Karpas-422 (cell line): ENCODE data around the gene DISP3. TPM values are rescaled to one million over a fixed set of nuclear protein-coding genes. Genes with fewer than 3 reads are reported as not detected.

Source experiments
- DNase-seq: peaks from one replicate; pipeline ENCODE4 v3.0.0-alpha.2; 2015
- H2AFZ ChIP-seq: fragments of 200-600 bp; sonication (generic); 2 replicates; pipeline ENCODE4 v1.6.1; 2014; ENCODE audit warnings: antibody characterized with exemption, low read length, mixed read lengths
- H3K27ac ChIP-seq: fragments of 200-600 bp; sonication (generic); 2 replicates; pipeline ENCODE4 v1.5.1; 2014; ENCODE audit warnings: mild to moderate bottlenecking, low read length, moderate library complexity
- H3K27me3 ChIP-seq: fragments of 200-600 bp; sonication (generic); 2 replicates; pipeline ENCODE4 v1.6.1; 2014; ENCODE audit warnings: low read length, mixed read lengths
- H3K36me3 ChIP-seq: fragments of 200-600 bp; sonication (generic); 2 replicates; pipeline ENCODE4 v1.6.1; 2014; ENCODE audit warnings: low read length, mixed read lengths; ENCODE audit not compliant: insufficient read depth
- H3K4me1 ChIP-seq: fragments of 200-600 bp; sonication (generic); 2 replicates; pipeline ENCODE4 v1.6.1; 2014; ENCODE audit warnings: mild to moderate bottlenecking, low read length, mixed read lengths
- H3K4me2 ChIP-seq: fragments of 200-600 bp; sonication (generic); 2 replicates; pipeline ENCODE4 v1.6.1; 2014; ENCODE audit warnings: low read length, low read depth, mild to moderate bottlenecking; ENCODE audit not compliant: poor library complexity, severe bottlenecking
- H3K4me3 ChIP-seq: fragments of 200-600 bp; sonication (generic); 2 replicates; pipeline ENCODE4 v1.5.1; 2014; ENCODE audit warnings: mild to moderate bottlenecking, antibody characterized with exemption, low read length, mixed read lengths
- H3K79me2 ChIP-seq: fragments of 200-600 bp; sonication (generic); 2 replicates; pipeline ENCODE4 v1.6.1; 2014; ENCODE audit warnings: mild to moderate bottlenecking, low read length, mixed read lengths
- H3K9ac ChIP-seq: fragments of 200-600 bp; sonication (generic); 2 replicates; pipeline ENCODE4 v1.6.0; 2014; ENCODE audit warnings: low read length
- H3K9me2 ChIP-seq: fragments of 200-600 bp; sonication (generic), shearing (Covaris generic); replicated peaks from 2 replicates; pipeline ENCODE4 v1.6.0; 2014; ENCODE audit warnings: mild to moderate bottlenecking, low read length, moderate library complexity; ENCODE audit not compliant: insufficient read depth
- H3K9me3 ChIP-seq: fragments of 300-700, 200-600 bp; sonication (generic); 2 replicates; pipeline ENCODE4 v1.6.1; 2014; ENCODE audit warnings: low read length, mixed read lengths
- H4K20me1 ChIP-seq: fragments of 200-600 bp; sonication (generic); 2 replicates; pipeline ENCODE4 v1.6.1; 2014; ENCODE audit warnings: mild to moderate bottlenecking, antibody characterized with exemption, low read length, low read depth; ENCODE audit not compliant: insufficient read depth
- total RNA-seq: library from RNA; depleted of rRNA; stranded (reverse); fragments of >200 nt; shearing (Covaris generic); gene quantifications from 2 replicates; pipeline ENCODE4 v1.2.3, GENCODE V29; 2014; ENCODE audit warnings: low replicate concordance

DISP3 gene
- total RNA-seq, 1 experiment from 2014 or later, result 0.04 TPM

DNA sequence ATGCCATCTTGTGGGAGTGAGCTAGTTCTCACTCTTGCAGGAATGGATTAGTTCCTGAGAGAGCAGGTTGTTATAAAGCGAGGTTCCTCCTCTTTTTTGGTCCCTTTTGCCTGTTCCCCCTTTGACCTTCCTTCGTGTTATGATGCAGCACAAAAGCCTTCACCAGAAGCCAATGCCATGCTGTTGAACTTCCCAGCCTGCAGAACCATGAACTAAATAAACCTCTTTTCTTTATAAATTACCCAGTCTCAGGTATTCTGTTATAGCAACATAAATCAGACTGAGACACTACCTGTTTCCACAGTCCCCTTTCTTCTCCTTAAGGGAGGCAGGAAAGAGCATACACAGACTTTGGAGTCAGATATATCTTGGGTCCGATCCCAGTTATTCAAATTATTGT lies 25.6 kb downstream of the DISP3 start:
- H3K27ac ChIP-seq, result no peak overlapping the region
- H2AFZ ChIP-seq, result no peak overlapping the region
- H3K4me2 ChIP-seq, result no peak overlapping the region
- H3K9me2 ChIP-seq, result no peaks in the 10 kb centered on the region
- H3K4me1 ChIP-seq, result no peaks in the 10 kb centered on the region
- DNase-seq, result no peak
- H3K36me3 ChIP-seq, result no peaks in the 10 kb centered on the region
- H3K4me3 ChIP-seq, result no peak overlapping the region
- H4K20me1 ChIP-seq, result no peaks in the 10 kb centered on the region
- peaks cover 6% of the 10 kb centered on the region for H3K9me3 ChIP-seq
- H3K27me3 ChIP-seq, result no peaks in the 10 kb centered on the region; the same call in 1 of the 2 replicates
- no peak overlapping the region for H3K9ac ChIP-seq
- H3K79me2 ChIP-seq, result no peaks in the 10 kb centered on the region

DNA sequence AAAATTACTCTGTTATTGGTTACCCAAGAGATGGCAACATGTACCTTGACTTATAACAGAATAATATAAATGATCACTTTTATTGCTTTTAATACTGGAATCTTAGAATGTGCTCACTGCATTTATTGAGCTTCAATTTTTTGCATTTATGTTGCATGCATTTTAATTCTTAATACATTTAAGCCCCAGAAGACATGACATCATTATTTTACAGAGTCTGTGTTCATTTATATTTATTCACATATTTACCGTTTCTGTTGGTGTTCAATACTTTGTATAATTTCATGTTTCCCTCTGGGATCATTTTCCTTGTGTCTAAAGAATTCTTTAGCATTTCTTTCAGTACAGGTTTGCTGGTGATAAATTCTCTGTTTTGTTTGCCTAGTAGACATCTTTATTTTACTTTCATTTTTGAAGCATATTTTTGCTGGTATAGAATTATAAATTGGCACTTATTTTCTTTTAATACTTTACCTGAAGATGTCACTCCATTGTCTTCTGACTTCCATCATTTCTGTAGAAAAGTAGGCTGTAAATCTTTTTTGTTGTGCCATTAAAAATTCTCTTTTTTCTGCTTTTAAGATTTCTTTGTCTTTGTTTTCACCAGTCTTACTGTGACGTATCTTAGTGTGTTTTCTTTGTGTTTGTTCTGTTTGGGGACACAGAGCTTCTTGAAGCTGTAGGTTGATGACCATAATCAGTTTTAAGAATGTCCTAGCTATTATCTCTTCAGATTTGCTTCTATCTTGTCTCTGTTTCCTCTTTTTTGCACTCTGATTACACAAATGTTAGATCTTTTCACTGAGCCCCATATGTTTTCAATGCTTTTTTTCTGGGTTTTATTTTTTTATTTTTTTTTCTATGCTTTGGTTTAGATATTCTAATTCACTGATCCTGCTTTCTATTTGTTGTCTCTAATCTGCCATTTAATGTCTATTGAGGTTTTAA lies 26.9 kb downstream of the DISP3 start:
- Histone ChIP-seq H3K9ac (no peak overlapping the region), H3K9me2 (no peaks in the 10 kb centered on the region), H3K36me3 (no peaks in the 10 kb centered on the region), H3K4me2 (no peak overlapping the region), H3K4me3 (no peak overlapping the region), H3K4me1 (no peaks in the 10 kb centered on the region), H2AFZ (no peak overlapping the region), H3K27ac (no peak overlapping the region), H3K27me3 (no peaks in the 10 kb centered on the region; the same call in 1 of the 2 replicates), H3K79me2 (no peaks in the 10 kb centered on the region), H4K20me1 (no peaks in the 10 kb centered on the region), H3K9me3 (peaks cover 6% of the 10 kb centered on the region)
- DNase-seq, result no peak

DNA sequence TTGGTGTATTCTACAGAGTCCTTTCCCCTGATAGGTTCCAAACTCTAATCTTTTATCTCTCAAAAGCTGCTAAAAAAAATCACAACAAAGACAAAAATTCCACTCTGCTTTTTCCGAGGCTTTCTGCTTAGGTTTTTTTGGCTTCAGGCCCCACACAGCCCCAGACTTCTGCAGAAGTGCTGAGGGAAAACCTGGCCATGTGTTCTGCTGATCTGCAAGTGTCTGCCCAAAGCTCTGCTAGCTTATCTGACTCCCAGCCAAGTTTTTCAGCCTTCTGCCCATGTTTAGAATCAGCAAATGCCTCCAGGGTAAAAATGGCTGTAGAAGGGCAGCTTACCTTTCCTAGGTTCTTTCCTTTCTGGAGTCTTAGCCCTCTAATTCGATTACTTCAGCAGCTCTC lies 28.4 kb downstream of the DISP3 start:
- H3K4me2 ChIP-seq, result no peak overlapping the region
- DNase-seq, result no peak
- H3K9ac ChIP-seq, result no peak overlapping the region
- H3K27me3 ChIP-seq, result no peaks in the 10 kb centered on the region; the same call in 1 of the 2 replicates
- H3K79me2 ChIP-seq, result no peaks in the 10 kb centered on the region
- no peak overlapping the region for H2AFZ ChIP-seq
- H3K4me1 ChIP-seq, result no peaks in the 10 kb centered on the region
- H3K4me3 ChIP-seq, result no peak overlapping the region
- H4K20me1 ChIP-seq, result no peaks in the 10 kb centered on the region
- H3K9me3 ChIP-seq, result peaks cover 6% of the 10 kb centered on the region
- H3K27ac ChIP-seq, result no peak overlapping the region
- no peaks in the 10 kb centered on the region for H3K9me2 ChIP-seq
- no peaks in the 10 kb centered on the region for H3K36me3 ChIP-seq

DNA sequence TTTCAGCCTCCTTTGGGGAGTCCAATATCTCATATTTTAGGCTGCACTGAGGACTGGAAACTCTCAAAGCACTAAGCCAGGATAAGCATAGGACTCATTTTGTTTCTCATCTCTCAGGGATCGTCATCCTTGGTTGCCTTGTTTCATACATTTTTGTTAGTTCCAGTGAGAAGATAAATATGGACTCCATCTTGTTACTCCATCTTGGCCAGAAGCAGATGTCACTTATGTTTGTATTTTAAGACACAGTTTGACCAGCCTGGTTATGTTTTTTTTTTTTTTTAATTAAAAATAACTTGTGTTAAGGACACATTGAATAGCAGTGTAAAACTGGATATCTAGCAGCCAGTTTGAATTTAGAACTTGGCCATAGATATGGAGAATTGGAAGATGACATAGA lies 34.7 kb downstream of the DISP3 start:
- DNase-seq, result no peak
- Histone ChIP-seq H3K9me2 (no peaks in the 10 kb centered on the region), H3K4me1 (no peaks in the 10 kb centered on the region), H3K9ac (no peak overlapping the region), H3K36me3 (no peaks in the 10 kb centered on the region), H3K4me2 (no peak overlapping the region), H3K27me3 (no peaks in the 10 kb centered on the region), H2AFZ (no peak overlapping the region), H3K4me3 (no peak overlapping the region), H4K20me1 (no peaks in the 10 kb centered on the region), H3K79me2 (no peaks in the 10 kb centered on the region), H3K27ac (no peak overlapping the region), H3K9me3 (no peaks in the 10 kb centered on the region)

DNA sequence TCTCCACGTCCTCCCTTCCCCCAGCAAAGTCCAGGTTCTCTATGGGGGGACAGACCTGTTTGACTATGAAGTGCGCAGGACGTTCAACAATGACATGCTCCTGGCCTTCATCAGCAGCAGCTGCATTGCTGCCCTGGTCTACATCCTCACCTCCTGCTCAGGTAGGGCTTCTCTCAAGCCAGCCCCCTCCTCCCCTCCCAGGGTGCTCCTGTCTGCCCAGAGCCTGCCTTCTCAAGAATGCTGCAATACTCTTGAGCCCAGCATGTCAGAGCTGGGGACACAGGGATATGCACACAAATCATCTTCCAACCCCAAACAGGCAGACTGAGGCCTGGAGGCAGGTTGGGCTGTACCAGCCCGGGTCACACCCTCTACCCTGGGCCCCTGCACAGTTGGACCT lies 35.4 kb downstream of the DISP3 start:
- H3K36me3 ChIP-seq, result no peaks in the 10 kb centered on the region
- no peaks in the 10 kb centered on the region for H3K9me3 ChIP-seq
- H3K79me2 ChIP-seq, result no peaks in the 10 kb centered on the region
- no peak overlapping the region for H2AFZ ChIP-seq
- no peak overlapping the region for H3K4me3 ChIP-seq
- H3K27ac ChIP-seq, result no peak overlapping the region
- H3K27me3 ChIP-seq, result no peaks in the 10 kb centered on the region
- no peaks in the 10 kb centered on the region for H3K4me1 ChIP-seq
- no peak overlapping the region for H3K9ac ChIP-seq
- no peak for DNase-seq
- no peaks in the 10 kb centered on the region for H4K20me1 ChIP-seq
- H3K4me2 ChIP-seq, result no peak overlapping the region
- H3K9me2 ChIP-seq, result no peaks in the 10 kb centered on the region

DNA sequence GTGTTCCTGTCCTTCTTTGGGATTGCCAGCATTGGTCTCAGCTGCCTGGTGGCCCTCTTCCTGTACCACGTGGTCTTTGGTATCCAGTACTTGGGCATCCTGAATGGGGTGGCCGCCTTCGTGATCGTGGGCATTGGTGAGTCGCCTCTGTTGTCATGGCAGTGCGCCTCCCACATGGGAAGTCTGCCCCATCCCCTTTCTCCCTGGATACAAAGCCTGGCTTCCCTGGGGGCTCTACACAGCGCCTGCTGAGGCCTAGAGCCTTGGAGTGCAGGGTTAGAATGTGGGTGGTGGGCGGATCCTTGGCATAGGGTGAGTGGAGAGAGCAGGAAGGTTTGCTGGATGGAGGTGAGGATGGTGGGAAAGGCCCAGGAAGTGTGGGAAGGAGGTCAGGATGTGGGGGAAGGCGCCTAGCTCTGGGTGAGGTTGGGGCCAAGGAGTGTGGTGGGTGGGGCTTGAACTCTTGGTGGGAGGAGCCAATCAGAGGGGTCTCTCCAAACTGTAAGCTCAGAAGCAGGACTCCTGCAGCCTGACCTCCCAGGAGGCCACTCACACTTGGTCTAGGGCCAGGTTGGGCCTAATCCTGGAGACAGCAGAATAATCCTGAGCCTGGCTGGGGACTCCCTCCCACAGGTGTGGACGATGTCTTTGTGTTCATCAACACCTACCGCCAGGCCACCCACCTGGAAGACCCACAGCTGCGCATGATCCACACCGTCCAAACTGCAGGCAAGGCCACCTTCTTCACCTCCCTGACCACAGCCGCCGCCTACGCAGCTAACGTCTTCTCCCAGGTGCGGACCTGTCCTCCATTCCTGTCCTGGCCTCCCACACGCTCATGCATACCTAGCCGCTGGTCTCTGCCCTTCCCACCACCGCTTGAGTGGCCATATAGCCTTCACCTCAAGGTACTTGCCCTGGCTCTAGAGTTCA lies 36.7 kb downstream of the DISP3 start:
- Histone ChIP-seq H3K9me2 (no peaks in the 10 kb centered on the region), H3K9ac (no peak overlapping the region), H3K4me3 (no peak overlapping the region), H2AFZ (no peak overlapping the region), H3K4me2 (no peak overlapping the region), H3K27ac (no peak overlapping the region), H3K79me2 (no peaks in the 10 kb centered on the region), H3K36me3 (no peaks in the 10 kb centered on the region), H4K20me1 (no peaks in the 10 kb centered on the region), H3K4me1 (no peaks in the 10 kb centered on the region), H3K9me3 (no peaks in the 10 kb centered on the region), H3K27me3 (no peaks in the 10 kb centered on the region)
- no peak for DNase-seq

DNA sequence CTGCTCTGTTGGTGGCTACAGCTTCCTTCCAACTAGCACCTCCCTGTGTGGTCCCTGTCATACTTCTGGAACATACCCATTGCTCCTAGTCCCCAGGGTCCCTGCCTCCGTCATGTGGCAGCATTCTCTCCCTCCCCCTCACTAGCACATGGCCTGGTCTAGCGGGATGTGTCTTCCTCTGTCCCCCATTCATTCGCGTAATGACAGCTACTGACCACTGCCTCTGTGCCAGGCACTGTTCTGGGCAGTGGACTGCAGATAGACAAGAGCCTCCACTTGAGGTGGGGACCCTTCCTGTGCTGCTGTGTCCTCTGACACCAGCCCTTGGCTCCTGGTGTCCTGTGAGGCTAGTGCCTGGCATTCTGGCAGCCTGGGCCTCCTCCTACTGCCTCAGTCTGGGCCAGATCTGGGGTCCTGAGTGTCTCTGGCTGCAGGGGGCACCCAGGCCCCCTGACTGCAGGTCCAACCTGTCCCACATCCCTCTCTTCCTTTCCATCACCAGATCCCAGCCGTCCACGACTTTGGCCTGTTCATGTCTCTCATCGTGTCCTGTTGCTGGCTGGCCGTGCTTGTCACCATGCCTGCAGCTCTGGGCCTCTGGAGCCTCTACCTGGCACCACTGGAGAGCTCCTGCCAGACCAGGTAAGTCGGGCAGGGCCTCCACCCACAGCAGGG lies 38.1 kb downstream of the DISP3 start:
- no peaks in the 10 kb centered on the region for H3K36me3 ChIP-seq
- no peaks in the 10 kb centered on the region for H3K4me1 ChIP-seq
- no peak overlapping the region for H3K4me2 ChIP-seq
- H3K9me2 ChIP-seq, result no peaks in the 10 kb centered on the region
- no peak overlapping the region for H3K9ac ChIP-seq
- no peaks in the 10 kb centered on the region for H3K79me2 ChIP-seq
- no peaks in the 10 kb centered on the region for H4K20me1 ChIP-seq
- no peaks in the 10 kb centered on the region for H3K27me3 ChIP-seq
- H3K4me3 ChIP-seq, result no peak overlapping the region
- no peak for DNase-seq
- no peak overlapping the region for H2AFZ ChIP-seq
- H3K27ac ChIP-seq, result no peak overlapping the region
- no peaks in the 10 kb centered on the region for H3K9me3 ChIP-seq
